Endodermal cell (in vitro differentiated cells): ENCODE results near the gene ANKRD40. TPM values are rescaled to one million over a fixed set of nuclear protein-coding genes. Genes with fewer than 3 reads are reported as not detected.

Source experiments
- DNase-seq: peaks from one replicate; pipeline ENCODE4 v3.0.0-alpha.2; 2017
- H3K27ac ChIP-seq: 2 replicates; pipeline ENCODE4 v1.5.1; 2013; ENCODE audit warnings: mild to moderate bottlenecking, low read depth, low read length, moderate library complexity
- H3K27me3 ChIP-seq: 2 replicates; pipeline ENCODE4 v1.6.1; 2013; ENCODE audit warnings: mild to moderate bottlenecking, low read length, moderate library complexity; ENCODE audit not compliant: insufficient read depth, control insufficient read depth, poor library complexity, severe bottlenecking
- H3K36me3 ChIP-seq: 2 replicates; pipeline ENCODE4 v1.7.0; 2013; ENCODE audit warnings: mild to moderate bottlenecking, low read length, moderate library complexity; ENCODE audit not compliant: control insufficient read depth, insufficient read depth
- H3K4me1 ChIP-seq: one replicate; pipeline ENCODE4 v1.7.0; 2013; ENCODE audit warnings: low read length; ENCODE audit not compliant: control insufficient read depth, insufficient read depth
- H3K4me3 ChIP-seq: 2 replicates; pipeline ENCODE4 v1.5.1; 2013; ENCODE audit warnings: mild to moderate bottlenecking, low read length, moderate library complexity
- H3K9ac ChIP-seq: 2 replicates; pipeline ENCODE4 v1.6.1; 2013; ENCODE audit warnings: mild to moderate bottlenecking, low read length, moderate library complexity; ENCODE audit not compliant: poor library complexity, severe bottlenecking; ENCODE audit errors: extremely low read depth
- H3K9me3 ChIP-seq: 2 replicates; pipeline ENCODE4 v1.6.1; 2013; ENCODE audit warnings: mild to moderate bottlenecking, low read length, moderate library complexity; ENCODE audit not compliant: control insufficient read depth
- H3K27ac Mint-ChIP-seq: 2 replicates; pipeline ENCODE4 v1.8.0; 2020; ENCODE audit warnings: mixed read lengths
- H3K27me3 Mint-ChIP-seq: 2 replicates; pipeline ENCODE4 v1.8.0; 2021; ENCODE audit warnings: mild to moderate bottlenecking, mixed read lengths; ENCODE audit not compliant: insufficient read depth
- H3K36me3 Mint-ChIP-seq: 2 replicates; pipeline ENCODE4 v1.8.0; 2020; ENCODE audit warnings: low read depth, mixed read lengths
- H3K4me1 Mint-ChIP-seq: 2 replicates; pipeline ENCODE4 v1.8.0; 2020; ENCODE audit warnings: mixed read lengths
- H3K4me3 Mint-ChIP-seq: 2 replicates; pipeline ENCODE4 v1.8.0; 2020; ENCODE audit warnings: mild to moderate bottlenecking, moderate library complexity, mixed read lengths
- H3K9me3 Mint-ChIP-seq: 2 replicates; pipeline ENCODE4 v1.8.0; 2020; ENCODE audit warnings: mild to moderate bottlenecking, mixed read lengths
- CTCF ChIP-seq: fragments of 200-600 bp; sonication (generic); conservative IDR thresholded peaks from 2 replicates; pipeline ENCODE4 v1.5.0; 2021; ENCODE audit warnings: antibody characterized with exemption, mild to moderate bottlenecking
- WGBS, 2 experiments: methylation state at CpG; one replicate each; pipeline versions ENCODE4 v1.1.5 to v1.1.7; 2013; ENCODE audit warnings: missing lambda C conversion rate in 2 of 2, mixed read lengths in 1 of 2; ENCODE audit not compliant: insufficient coverage in 1 of 2, insufficient read length in 1 of 2; 5-methylcytosine and 5-hydroxymethylcytosine counted together
- total RNA-seq, 2 donors: library from RNA; stranded (reverse); fragmentation: NEBNext Ultra II Directional in 1 of 2; extraction: Animal tissue kit (Norgen Biotek cat#: 25700) in 1 of 2; gene quantifications; 2 replicates in 1 of 2; 3 replicates in 1 of 2; pipeline ENCODE4 v1.2.1, GENCODE V29; 2021

ANKRD40 gene
- total RNA-seq, 2 donors from 2014 or later = 44.9 to 60.3 TPM

DNA sequence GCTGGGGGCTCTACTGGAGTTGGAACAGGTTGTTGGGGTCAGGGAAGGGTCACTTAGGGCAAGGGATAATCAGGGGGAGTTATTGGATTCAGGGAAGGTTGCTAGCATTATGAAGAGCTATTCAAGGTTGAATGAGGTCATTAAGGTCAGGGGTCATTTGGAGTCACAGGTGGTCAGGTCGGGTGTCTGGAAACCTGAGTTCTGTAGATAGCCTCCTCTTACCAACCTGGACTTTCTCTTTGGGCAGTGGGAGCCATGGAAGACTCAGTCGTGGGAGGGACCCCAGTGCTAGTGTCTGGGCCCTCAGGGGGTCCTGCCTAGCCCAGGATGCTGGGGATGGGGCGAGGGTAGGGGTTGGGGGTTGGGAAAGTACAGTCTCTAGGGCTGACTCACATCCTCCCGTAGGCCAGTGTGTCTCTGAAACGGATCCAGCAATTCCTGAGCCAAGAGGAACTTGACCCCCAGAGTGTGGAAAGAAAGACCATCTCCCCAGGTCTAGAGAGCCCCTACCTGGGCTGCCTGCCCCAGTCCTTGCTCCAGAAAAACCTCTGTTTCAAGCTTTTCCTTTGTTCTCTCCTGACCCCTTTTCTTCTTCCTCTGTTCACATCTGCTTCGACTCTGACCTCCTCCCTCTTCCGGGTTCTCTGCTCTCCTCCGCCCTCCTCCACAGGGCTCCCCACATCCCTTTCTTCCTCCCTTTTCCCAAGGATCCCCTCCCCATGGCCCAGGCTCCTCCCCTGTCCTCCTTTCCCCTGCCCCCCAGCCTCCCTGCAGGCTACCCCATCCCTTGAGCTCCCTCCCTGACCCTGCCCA, 39.5 kb downstream of the ANKRD40 start:
- no peak overlapping the region for H3K27ac Mint-ChIP-seq
- no peaks in the 10 kb centered on the region for H3K9me3 ChIP-seq
- peak; percentile 73 for DNase-seq
- H3K9me3 Mint-ChIP-seq = no peaks in the 10 kb centered on the region
- no peak overlapping the region for H3K4me3 Mint-ChIP-seq
- H3K9ac ChIP-seq = no peak overlapping the region
- no peaks in the 10 kb centered on the region for H3K4me1 ChIP-seq
- H3K27me3 Mint-ChIP-seq = no peaks in the 10 kb centered on the region
- no peaks in the 10 kb centered on the region for H3K36me3 Mint-ChIP-seq
- 64 to 70% methylated on average over 4 to 8 of the region's 8 CpGs for WGBS, 2 experiments
- H3K4me1 Mint-ChIP-seq = peaks cover 3% of the 10 kb centered on the region
- no peak overlapping the region for H3K27ac ChIP-seq
- TF ChIP-seq CTCF = no peak
- H3K4me3 ChIP-seq = no peak overlapping the region
- no peaks in the 10 kb centered on the region for H3K27me3 ChIP-seq
- H3K36me3 ChIP-seq = no peaks in the 10 kb centered on the region

DNA sequence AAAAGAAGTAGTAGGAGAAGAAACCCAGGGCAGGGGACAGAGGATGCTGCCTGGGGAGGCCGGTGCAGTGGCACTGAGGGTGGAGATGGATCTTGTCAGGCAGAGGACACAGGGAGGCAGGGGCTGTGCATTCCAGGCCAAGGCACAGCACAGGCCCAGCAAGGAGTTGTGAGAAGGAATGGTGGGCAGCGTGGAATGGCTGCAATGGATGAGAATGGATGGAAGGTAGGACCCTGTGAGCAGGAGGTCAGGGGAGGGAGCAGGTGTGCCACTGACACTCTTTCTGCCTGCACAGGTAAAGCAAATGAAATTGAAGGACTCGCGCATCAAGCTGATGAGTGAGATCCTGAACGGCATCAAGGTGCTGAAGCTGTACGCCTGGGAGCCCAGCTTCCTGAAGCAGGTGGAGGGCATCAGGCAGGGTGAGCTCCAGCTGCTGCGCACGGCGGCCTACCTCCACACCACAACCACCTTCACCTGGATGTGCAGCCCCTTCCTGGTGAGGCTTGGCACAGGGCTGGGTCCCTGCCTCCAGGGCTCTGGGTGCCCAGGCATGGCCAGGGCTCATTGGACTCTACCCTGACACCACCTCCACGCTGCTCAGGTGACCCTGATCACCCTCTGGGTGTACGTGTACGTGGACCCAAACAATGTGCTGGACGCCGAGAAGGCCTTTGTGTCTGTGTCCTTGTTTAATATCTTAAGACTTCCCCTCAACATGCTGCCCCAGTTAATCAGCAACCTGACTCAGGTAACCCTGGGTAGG, 40.3 kb downstream of the ANKRD40 start:
- no peak overlapping the region for H3K27ac Mint-ChIP-seq
- no peak overlapping the region for H3K27ac ChIP-seq
- DNase-seq = no peak
- no peak overlapping the region for H3K4me3 ChIP-seq
- no peak overlapping the region for H3K4me3 Mint-ChIP-seq
- no peaks in the 10 kb centered on the region for H3K36me3 Mint-ChIP-seq
- H3K9me3 Mint-ChIP-seq = no peaks in the 10 kb centered on the region
- H3K9me3 ChIP-seq = no peaks in the 10 kb centered on the region
- TF ChIP-seq CTCF = no peak
- H3K9ac ChIP-seq = no peak overlapping the region
- H3K36me3 ChIP-seq = no peaks in the 10 kb centered on the region
- WGBS, 2 experiments = 93 to 94% methylated on average over 11 to 14 of the region's 14 CpGs
- H3K27me3 Mint-ChIP-seq = no peaks in the 10 kb centered on the region
- peaks cover 7% of the 10 kb centered on the region for H3K4me1 Mint-ChIP-seq
- H3K4me1 ChIP-seq = no peaks in the 10 kb centered on the region
- no peaks in the 10 kb centered on the region for H3K27me3 ChIP-seq

- no peaks in the 10 kb centered on the region for H3K4me1 ChIP-seq
- H3K9me3 ChIP-seq = no peaks in the 10 kb centered on the region
- no peaks in the 10 kb centered on the region for H3K27me3 Mint-ChIP-seq
- TF ChIP-seq CTCF = no peak
- H3K27ac Mint-ChIP-seq = no peak overlapping the region
- peaks cover 15% of the 10 kb centered on the region for H3K4me1 Mint-ChIP-seq
- no peaks in the 10 kb centered on the region for H3K36me3 Mint-ChIP-seq
- no peak for DNase-seq
- H3K4me3 ChIP-seq = no peak overlapping the region
- H3K4me3 Mint-ChIP-seq = no peak overlapping the region
- no peaks in the 10 kb centered on the region for H3K36me3 ChIP-seq
- no peak overlapping the region for H3K27ac ChIP-seq
- H3K9me3 Mint-ChIP-seq = no peaks in the 10 kb centered on the region
- WGBS, 2 experiments = 93 to 96% methylated on average over 4 to 8 of the region's 8 CpGs
- H3K27me3 ChIP-seq = no peaks in the 10 kb centered on the region
- no peak overlapping the region for H3K9ac ChIP-seq
These were observed 41.4 kb downstream of the ANKRD40 start for GRCh38 chr17:50666316-50666715.
